NT2/D1 (cell line): ENCODE results near the gene APPL2.

Experiments
- DNase-seq: peaks from one replicate; pipeline ENCODE4 v3.0.0-alpha.2; 2011; ENCODE audit warnings: low read depth, low spot score
- H3K27me3 ChIP-seq: 2 replicates; pipeline ENCODE4 v1.6.0; 2011; ENCODE audit warnings: mild to moderate bottlenecking; ENCODE audit not compliant: insufficient read length, insufficient read depth
- H3K36me3 ChIP-seq: 2 replicates; pipeline ENCODE4 v1.6.1; 2011; ENCODE audit warnings: mild to moderate bottlenecking, low read length, mixed read lengths; ENCODE audit not compliant: insufficient read depth, insufficient read length
- H3K4me1 ChIP-seq: 2 replicates; pipeline ENCODE4 v1.5.1; 2011; ENCODE audit not compliant: insufficient read depth, insufficient read length
- H3K4me3 ChIP-seq: 2 replicates; pipeline ENCODE4 v1.5.1; 2011; ENCODE audit warnings: low read depth; ENCODE audit not compliant: insufficient read length
- H3K9ac ChIP-seq: 2 replicates; pipeline ENCODE4 v1.6.0; 2011; ENCODE audit warnings: low read depth; ENCODE audit not compliant: insufficient read length
- H3K9me3 ChIP-seq: 2 replicates; pipeline ENCODE4 v1.5.1; 2011; ENCODE audit warnings: mild to moderate bottlenecking, low read length; ENCODE audit not compliant: insufficient read depth
- SUZ12 ChIP-seq: IDR thresholded peaks from 2 replicates; pipeline ENCODE4 v1.6.1; 2011; ENCODE audit not compliant: insufficient read length, insufficient read depth; ENCODE audit errors: extremely low read depth
- YY1 ChIP-seq: IDR thresholded peaks from 2 replicates; pipeline ENCODE4 v1.6.1; 2011; ENCODE audit not compliant: insufficient read length, insufficient read depth
- ZNF274 ChIP-seq: IDR thresholded peaks from 2 replicates; pipeline ENCODE4 v1.6.1; 2011; ENCODE audit warnings: mild to moderate bottlenecking, low read depth, low read length

Gene APPL2

GRCh38 chr12:105237666-105238065 lies 1.7 kb upstream of the APPL2 start:
- no peaks in the 10 kb centered on the region for H3K9me3 ChIP-seq
- H3K4me1 ChIP-seq = no peaks in the 10 kb centered on the region
- peaks cover 3% of the 10 kb centered on the region for H3K36me3 ChIP-seq
- no peak overlapping the region for H3K9ac ChIP-seq
- TF ChIP-seq ZNF274 = no peak
- TF ChIP-seq YY1 = no peak
- TF ChIP-seq SUZ12 = no peak
- no peak overlapping the region for H3K4me3 ChIP-seq
- no peaks in the 10 kb centered on the region for H3K27me3 ChIP-seq
- DNase-seq = no peak

GRCh38 chr12:105235281-105235731 lies 668 bp downstream of the APPL2 start:
- Histone ChIP-seq H3K9me3 (no peaks in the 10 kb centered on the region), H3K27me3 (no peaks in the 10 kb centered on the region), H3K4me3 (peak overlapping the region; percentile 82), H3K36me3 (peaks cover 5% of the 10 kb centered on the region), H3K4me1 (no peaks in the 10 kb centered on the region), H3K9ac (peak overlapping the region; percentile 78)
- TF ChIP-seq YY1 (no peak), ZNF274 (no peak), SUZ12 (no peak)
- DNase-seq = no peak

GRCh38 chr12:105234197-105234596 lies 1.8 kb downstream of the APPL2 start:
- no peak overlapping the region for H3K4me3 ChIP-seq
- no peaks in the 10 kb centered on the region for H3K4me1 ChIP-seq
- H3K27me3 ChIP-seq = no peaks in the 10 kb centered on the region
- H3K36me3 ChIP-seq = peaks cover 8% of the 10 kb centered on the region
- no peak overlapping the region for H3K9ac ChIP-seq
- H3K9me3 ChIP-seq = no peaks in the 10 kb centered on the region
- TF ChIP-seq ZNF274 = no peak
- TF ChIP-seq SUZ12 = no peak
- TF ChIP-seq YY1 = no peak
- no peak for DNase-seq

GRCh38 chr12:105233041-105233905 lies 2.7 kb downstream of the APPL2 start:
- TF ChIP-seq SUZ12 (no peak), YY1 (no peak), ZNF274 (no peak)
- H3K27me3 ChIP-seq = no peaks in the 10 kb centered on the region
- peaks cover 16% of the 10 kb centered on the region for H3K36me3 ChIP-seq
- H3K4me1 ChIP-seq = no peaks in the 10 kb centered on the region
- no peak overlapping the region for H3K4me3 ChIP-seq
- no peaks in the 10 kb centered on the region for H3K9me3 ChIP-seq
- H3K9ac ChIP-seq = no peak overlapping the region
- DNase-seq = no peak

DNA sequence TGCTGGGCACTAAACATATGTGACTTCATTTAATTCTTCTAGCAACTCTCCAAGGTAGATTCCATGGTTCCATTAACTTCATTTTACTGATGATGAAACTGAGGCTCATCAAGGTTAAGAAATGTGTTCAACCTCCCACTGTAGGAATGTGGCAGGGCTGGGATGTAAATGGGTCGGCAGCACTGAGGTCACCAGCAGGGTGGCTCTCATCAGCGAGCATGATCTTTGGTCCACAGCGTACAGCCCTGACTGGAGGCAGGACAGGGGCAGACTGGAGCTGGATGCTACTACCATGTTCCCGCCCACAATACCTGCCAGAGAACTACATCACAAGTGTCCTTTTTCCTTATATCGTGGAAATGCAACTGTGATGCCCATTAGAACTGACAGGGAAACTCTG lies 4.6 kb downstream of the APPL2 start:
- Histone ChIP-seq H3K4me1 (no peaks in the 10 kb centered on the region), H3K27me3 (no peaks in the 10 kb centered on the region), H3K9ac (no peak overlapping the region), H3K4me3 (no peak overlapping the region), H3K36me3 (peaks cover 28% of the 10 kb centered on the region), H3K9me3 (no peaks in the 10 kb centered on the region)
- TF ChIP-seq YY1 (no peak), ZNF274 (no peak), SUZ12 (no peak)
- DNase-seq = no peak

DNA sequence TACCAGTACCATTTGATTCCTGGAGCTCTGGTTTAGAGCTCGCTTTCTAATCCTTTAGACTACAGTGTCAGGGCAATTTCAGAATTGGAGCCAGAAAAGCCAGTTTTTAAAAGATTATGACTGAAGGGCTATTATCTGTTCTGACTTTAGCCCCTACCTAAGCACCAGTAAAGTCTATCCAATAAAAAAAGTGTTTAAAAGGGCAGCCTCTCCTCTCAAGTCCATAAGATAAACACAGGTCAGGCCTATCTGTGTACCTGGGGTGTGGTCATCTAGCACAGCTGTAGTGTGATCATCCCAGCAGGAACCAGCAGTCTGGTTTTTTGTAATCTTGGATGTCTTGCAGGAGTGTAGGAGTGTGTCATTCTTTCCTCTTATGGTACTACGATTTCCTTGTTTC lies 6.6 kb downstream of the APPL2 start:
- H3K4me3 ChIP-seq = no peak overlapping the region
- TF ChIP-seq SUZ12 (no peak), YY1 (no peak)
- H3K36me3 ChIP-seq = peaks cover 28% of the 10 kb centered on the region
- no peaks in the 10 kb centered on the region for H3K9me3 ChIP-seq
- H3K4me1 ChIP-seq = no peaks in the 10 kb centered on the region
- DNase-seq = no peak
- no peak overlapping the region for H3K9ac ChIP-seq
- H3K27me3 ChIP-seq = no peaks in the 10 kb centered on the region

- TF ChIP-seq ZNF274 = no peak
- no peak for TF ChIP-seq YY1
- no peak for TF ChIP-seq SUZ12
- no peak overlapping the region for H3K9ac ChIP-seq
- H3K4me3 ChIP-seq = no peak overlapping the region
- no peak for DNase-seq
- peaks cover 28% of the 10 kb centered on the region for H3K36me3 ChIP-seq
- no peaks in the 10 kb centered on the region for H3K9me3 ChIP-seq
- H3K4me1 ChIP-seq = no peaks in the 10 kb centered on the region
- no peaks in the 10 kb centered on the region for H3K27me3 ChIP-seq
These were observed 7.0 kb downstream of the APPL2 start for GRCh38 chr12:105228966-105229365.
